Measurements from ENCODE around the gene TMEM147. TPM values are rescaled to one million over a fixed set of nuclear protein-coding genes. Genes with fewer than 3 reads are reported as not detected.

The TMEM147 gene
- total RNA-seq, 6 donors from 2014 or later, result 25.1 to 94.2 (median 71.2) TPM

GRCh38 chr19:35553385-35554000 lies 8.1 kb downstream of the TMEM147 start:
- Histone ChIP-seq H3K9me3 (no peaks in the 10 kb centered on the region), H3K4me3 (no peak overlapping the region), H3K36me3 (peaks cover 0 to 5% (median 0%) of the 10 kb centered on the region in 4 donors), H3K27me3 (peaks cover 0 to 5% (median 3%) of the 10 kb centered on the region in 4 donors), H3K4me1 (peaks cover 5 to 13% (median 11%) of the 10 kb centered on the region in 4 donors), H3K27ac (no peak overlapping the region)
- DNase-seq, result no peak
- TF ChIP-seq POLR2A (IDR thresholded peaks at IDR 0.05) (no peak), POLR2AphosphoS5 (IDR thresholded peaks at IDR 0.05) (no peak), EP300 (IDR thresholded peaks at IDR 0.05) (no peak), CTCF (IDR thresholded peaks at IDR 0.05) (no peak)
- WGBS, 2 donors, result 67 to 75% methylated on average over 10 to 13 of the region's 14 CpGs
- no peak for ATAC-seq (ENCODE audit: low FRiP score in 2 of 2)

DNA sequence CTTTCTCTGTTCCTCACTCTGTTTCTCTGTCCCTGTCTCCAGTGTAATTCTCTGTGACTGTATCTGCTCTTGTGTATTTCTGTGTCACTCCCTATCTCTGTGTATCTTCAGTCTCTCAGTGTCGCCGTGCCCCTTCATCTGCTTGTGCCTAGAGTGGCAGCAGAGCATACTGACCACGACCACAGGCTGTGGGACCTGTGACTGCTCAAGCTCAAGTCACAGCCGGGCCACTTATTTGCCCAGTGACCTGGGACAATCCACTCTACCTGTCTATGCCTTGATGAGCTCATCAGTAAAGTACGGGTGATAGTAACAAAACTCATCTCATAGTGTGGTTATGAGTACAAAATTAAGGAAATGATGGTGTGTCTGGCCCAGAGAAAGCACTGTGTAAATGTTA lies 8.7 kb downstream of the TMEM147 start:
- WGBS, 2 donors, result 66 to 67% methylated on average over 5 of the region's 5 CpGs
- no peak for ATAC-seq (ENCODE audit: low FRiP score in 2 of 2)

GRCh38 chr19:35555301-35556005 lies 10.0 kb downstream of the TMEM147 start:
- Histone ChIP-seq H3K4me3 (no peak overlapping the region), H3K27ac (no peak overlapping the region), H3K27me3 (peaks cover 0 to 15% (median 7%) of the 10 kb centered on the region in 4 donors), H3K9me3 (no peaks in the 10 kb centered on the region), H3K36me3 (peaks cover 0 to 5% (median 0%) of the 10 kb centered on the region in 4 donors), H3K4me1 (peaks cover 5 to 14% (median 12%) of the 10 kb centered on the region in 4 donors)
- no peak for ATAC-seq (ENCODE audit: low FRiP score in 2 of 2)
- no peak for TF ChIP-seq CTCF (IDR thresholded peaks at IDR 0.05)
- TF ChIP-seq POLR2AphosphoS5 (IDR thresholded peaks at IDR 0.05), result no peak
- TF ChIP-seq POLR2A (IDR thresholded peaks at IDR 0.05), result no peak
- TF ChIP-seq EP300 (IDR thresholded peaks at IDR 0.05), result no peak
- WGBS, 2 donors, result 44 to 79% methylated on average over 5 to 30 of the region's 30 CpGs
- DNase-seq, result no peak

More for the DNA sequence above, 8.7 kb downstream of the TMEM147 start:
- Histone ChIP-seq H3K27ac (no peak overlapping the region), H3K27me3 (peaks cover 0 to 11% (median 7%) of the 10 kb centered on the region in 4 donors), H3K36me3 (peaks cover 0 to 5% (median 0%) of the 10 kb centered on the region in 4 donors), H3K4me1 (peaks cover 5 to 14% (median 12%) of the 10 kb centered on the region in 4 donors), H3K4me3 (no peak overlapping the region), H3K9me3 (no peaks in the 10 kb centered on the region)
- TF ChIP-seq POLR2A (IDR thresholded peaks at IDR 0.05) (no peak), CTCF (IDR thresholded peaks at IDR 0.05) (no peak), EP300 (IDR thresholded peaks at IDR 0.05) (no peak)
- no peak for DNase-seq

DNA sequence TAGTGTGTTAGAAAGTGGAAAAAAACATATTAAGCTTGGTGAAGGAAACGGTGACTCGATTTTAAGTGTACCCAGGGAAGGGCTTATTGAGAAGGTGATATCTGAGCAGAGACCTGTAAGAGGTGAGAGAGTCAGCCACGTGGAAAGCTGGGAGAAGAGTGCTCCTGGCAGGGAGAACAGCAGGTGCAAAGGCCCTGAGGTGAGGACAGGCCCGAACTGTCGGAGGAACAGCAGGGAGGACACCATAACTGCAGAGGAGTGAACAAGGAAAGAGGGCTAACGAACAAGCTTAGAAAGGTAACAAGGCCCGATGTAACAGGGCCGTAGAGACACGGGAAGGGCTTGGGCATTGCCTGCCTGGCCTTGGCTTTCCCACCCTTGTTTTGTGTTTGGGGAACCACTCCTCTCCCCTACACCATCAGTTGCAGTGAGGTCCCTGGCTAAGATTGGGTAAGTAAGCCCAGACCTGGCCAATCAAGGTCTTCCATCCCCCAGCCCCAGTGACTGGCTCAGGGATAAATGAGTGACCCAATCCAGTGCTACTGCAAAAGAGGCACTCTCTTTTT lies 10.7 kb downstream of the TMEM147 start:
- WGBS, 2 donors, result 83 to 90% methylated on average over 9 of the region's 9 CpGs
- TF ChIP-seq CTCF (IDR thresholded peaks at IDR 0.05) (no peak), POLR2A (IDR thresholded peaks at IDR 0.05) (no peak), EP300 (IDR thresholded peaks at IDR 0.05) (no peak), POLR2AphosphoS5 (IDR thresholded peaks at IDR 0.05) (no peak)
- no peak overlapping the region for H3K4me3 ChIP-seq
- H3K4me1 ChIP-seq, result peaks cover 5 to 14% (median 12%) of the 10 kb centered on the region in 4 donors
- no peaks in the 10 kb centered on the region for H3K9me3 ChIP-seq
- peaks cover 0 to 18% (median 7%) of the 10 kb centered on the region in 4 donors for H3K27me3 ChIP-seq
- DNase-seq (no peak), ATAC-seq (ENCODE audit: low FRiP score in 2 of 2) (no peak)
- H3K27ac ChIP-seq, result no peak overlapping the region
- H3K36me3 ChIP-seq, result no peaks in the 10 kb centered on the region

Data from upper lobe of left lung (tissue), 6 donors.